HepG2 (cell line): ENCODE measurements around the gene CSF3R.

ENCODE experiments used
- TF ChIP-seq, protein P1 (sequence below): sonication (generic); formaldehyde crosslinking; IDR thresholded peaks from 2 replicates; pipeline ENCODE4 v1.4.0; 2020; ENCODE audit warnings: missing genetic modification reagents
- TF ChIP-seq, protein P2 (sequence below): IDR thresholded peaks from 2 replicates; pipeline ENCODE4 v1.6.1; 2012; ENCODE audit warnings: inconsistent platforms

DNA sequence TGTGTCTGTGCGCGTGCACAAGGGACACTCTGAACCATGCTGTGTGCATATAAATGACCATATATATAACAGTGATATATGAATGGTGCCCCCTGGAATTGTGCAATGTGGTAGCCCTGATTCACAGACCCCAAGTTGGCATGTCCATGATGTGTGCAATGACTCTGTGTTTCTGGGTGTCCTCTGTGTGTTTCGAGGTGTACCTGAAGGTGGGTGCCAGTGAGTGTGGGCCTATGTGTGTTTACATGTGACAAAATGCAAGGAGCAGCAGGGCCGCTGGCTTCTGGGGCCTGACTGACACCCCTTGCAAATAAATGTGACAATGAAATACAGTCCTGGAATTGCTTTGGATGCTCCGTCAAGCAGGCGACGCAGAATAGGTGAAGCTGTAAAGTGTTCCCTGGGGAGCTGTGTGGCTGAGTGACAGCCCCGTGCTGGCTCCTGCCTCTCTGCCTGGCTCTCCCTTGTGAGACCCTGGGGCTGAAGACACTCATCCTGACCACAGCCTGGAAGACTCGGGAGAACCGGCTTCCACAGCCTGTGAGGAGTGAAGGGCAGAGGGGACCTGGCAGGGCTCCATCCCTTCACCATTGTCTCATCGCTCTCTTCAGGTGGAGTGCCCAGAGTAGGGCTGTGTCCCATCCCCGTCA lies 38.2 kb upstream of the CSF3R start:
- TF ChIP-seq, protein P1, sequence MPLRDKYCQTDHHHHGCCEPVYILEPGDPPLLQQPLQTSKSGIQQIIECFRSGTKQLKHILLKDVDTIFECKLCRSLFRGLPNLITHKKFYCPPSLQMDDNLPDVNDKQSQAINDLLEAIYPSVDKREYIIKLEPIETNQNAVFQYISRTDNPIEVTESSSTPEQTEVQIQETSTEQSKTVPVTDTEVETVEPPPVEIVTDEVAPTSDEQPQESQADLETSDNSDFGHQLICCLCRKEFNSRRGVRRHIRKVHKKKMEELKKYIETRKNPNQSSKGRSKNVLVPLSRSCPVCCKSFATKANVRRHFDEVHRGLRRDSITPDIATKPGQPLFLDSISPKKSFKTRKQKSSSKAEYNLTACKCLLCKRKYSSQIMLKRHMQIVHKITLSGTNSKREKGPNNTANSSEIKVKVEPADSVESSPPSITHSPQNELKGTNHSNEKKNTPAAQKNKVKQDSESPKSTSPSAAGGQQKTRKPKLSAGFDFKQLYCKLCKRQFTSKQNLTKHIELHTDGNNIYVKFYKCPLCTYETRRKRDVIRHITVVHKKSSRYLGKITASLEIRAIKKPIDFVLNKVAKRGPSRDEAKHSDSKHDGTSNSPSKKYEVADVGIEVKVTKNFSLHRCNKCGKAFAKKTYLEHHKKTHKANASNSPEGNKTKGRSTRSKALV (CRISPR knock-in tag), result no peak
- TF ChIP-seq, protein P2, sequence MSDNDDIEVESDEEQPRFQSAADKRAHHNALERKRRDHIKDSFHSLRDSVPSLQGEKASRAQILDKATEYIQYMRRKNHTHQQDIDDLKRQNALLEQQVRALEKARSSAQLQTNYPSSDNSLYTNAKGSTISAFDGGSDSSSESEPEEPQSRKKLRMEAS, result no peak
